8988T (cell line): ENCODE measurements around the gene NAPG.
"Not testable (repeated sequence)": the region's sequence is repeated elsewhere in the genome, so short reads cannot be mapped to it uniquely, and the experiment has no call there.

Experiments used
- DNase-seq: peaks from one replicate; pipeline ENCODE4 v3.0.0; 2011

The NAPG gene

DNA sequence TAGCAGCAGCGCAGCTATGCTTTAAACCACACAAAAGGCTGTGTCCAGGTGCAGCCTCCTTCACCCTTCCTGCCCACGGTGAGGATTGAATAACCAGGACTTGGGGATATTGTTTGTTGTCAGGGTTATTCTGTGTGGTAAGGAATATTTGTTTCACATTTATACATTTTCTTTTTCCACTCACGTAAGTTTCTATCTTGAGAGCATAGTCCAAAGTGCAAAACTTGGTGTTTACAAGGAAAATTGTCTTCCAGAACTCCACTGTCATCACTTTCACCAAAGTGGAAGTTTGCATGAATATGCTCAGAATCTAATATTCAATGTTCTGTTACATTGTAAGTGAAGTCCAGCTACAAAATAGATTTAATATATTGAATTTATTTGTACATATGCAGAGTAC, 26.4 kb downstream of the NAPG start:
- DNase-seq: no peak

- not testable (repeated sequence) for DNase-seq
Measured at GRCh38 chr18:10556251-10556650, 30.4 kb downstream of the NAPG start.

GRCh38 chr18:10557085-10557677, 31.4 kb downstream of the NAPG start:
- no peak for DNase-seq

GRCh38 chr18:10558243-10558966, 32.6 kb downstream of the NAPG start:
- DNase-seq: no peak

DNA sequence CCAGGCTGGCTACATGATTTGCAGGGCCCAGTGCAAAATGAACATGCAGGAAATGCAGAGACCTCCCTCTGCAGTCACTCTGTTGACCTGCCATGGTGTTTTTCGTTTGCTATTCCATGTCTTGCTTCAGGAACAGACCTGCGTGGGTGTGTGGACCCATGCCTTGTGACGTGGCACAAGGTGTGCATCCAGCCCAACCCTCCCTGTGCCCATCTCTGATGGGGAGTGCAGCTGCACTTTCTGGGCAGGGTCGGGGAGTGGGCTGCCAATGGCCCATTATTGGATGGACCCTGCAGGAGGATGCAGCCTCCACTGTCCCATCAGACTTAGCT, 33.1 kb downstream of the NAPG start:
- no peak for DNase-seq

DNA sequence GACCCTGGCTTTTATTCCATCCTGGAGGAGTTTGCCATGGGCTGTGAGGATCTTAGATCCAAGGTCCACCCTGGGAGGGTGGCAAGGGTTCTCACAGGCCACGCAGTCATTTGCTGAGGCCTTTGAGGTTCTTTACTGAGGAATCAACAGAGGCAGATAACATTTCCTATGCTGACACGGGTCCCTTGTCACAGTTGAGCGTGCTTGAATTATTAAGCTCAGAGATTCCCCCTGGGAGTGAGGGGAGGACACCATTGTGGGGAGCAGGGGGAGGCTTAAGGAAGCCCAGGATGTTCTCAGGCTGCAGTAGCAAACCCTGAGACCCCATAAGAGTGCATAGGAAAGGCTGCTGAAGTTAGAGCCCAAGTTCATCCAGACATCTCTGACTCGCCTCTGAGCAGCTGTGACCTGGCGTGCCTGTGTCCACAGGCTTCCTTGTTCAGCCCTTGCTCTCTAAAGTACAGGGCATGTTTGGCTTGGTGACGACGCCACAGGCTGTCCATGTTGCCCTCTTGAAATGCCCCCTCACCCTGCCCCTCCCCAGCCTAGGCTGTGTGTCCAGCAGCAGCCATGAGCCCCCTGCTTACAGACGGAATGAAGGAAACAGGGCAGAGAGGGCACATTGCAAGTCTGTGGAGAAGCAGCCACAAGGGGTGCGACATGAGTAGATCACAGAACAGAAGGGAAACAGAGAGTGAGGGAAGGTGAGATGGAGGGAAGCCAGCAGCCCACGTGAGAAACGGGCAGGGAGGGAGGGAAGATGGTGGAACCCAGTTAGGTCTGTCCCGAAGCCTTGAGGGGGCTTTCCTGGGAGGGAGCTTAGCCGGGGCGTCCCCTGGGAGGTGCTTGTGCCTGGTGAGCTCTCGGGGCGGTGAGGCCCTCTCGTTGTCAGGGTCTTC, 34.0 kb downstream of the NAPG start:
- no peak for DNase-seq

DNA sequence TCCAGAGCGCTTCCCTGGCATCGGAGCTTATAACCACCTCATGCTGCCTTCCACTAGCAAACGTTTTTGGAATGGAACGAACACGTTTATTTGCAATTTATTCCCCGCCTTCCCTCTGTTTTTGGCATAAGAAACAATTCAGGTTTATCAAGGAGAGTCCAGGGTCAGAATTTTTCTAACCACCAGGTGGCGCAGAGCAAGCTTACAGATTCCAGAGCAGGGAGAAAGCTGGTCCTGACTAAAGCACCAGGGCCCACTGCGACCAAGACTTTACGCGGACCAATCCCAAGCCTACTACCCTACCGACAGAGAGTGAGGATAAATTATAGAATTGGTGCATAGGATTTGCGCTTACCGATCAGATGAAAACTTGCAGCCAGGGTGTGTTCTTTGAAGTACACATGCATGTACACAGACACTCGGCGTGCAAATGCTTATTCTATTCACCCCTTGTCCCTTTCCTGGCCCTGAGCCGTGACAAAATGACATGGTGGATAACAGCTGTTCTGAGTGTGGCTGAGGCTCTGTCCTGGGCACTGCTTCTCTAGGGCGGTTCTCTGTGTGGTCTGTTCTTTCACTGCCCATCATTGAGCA, 34.7 kb downstream of the NAPG start:
- peak; percentile 58 for DNase-seq

DNA sequence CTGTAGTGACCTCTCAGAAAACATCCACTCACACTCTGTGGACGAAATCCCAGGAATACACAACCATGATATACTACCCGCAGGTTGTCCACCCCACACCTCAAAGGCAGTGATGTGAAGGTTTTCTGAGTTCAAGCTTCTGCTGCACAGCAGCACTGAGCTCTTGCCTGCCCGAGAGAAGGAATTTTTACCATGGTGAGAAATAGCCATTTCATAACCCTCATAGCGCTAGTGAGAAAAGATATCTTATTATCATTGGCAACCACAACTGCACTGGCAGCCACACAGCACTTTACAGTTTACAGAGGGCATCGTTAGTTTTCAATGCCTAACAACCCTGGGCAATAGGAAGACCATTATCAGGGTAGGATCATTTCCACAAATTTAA, 36.9 kb downstream of the NAPG start:
- DNase-seq: no peak

DNA sequence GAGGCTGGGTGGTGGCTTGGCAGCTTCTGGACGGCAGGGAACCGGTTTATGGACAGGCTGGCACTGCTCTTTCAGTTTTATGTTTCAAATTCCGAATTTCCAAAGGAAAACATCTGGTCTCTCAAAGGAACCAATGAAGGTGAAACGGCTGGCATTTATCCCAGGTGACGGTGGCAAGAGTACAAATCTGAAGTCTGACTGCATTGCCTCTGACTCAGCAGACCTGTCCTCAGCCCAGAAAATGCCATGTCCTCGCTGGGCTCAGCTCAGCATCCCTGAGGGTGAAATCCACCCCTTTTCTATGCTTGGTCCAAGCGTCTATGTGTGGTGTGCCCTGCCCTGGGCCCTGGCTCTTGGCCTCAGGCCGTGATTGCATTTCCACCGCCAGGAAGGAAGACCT, 38.1 kb downstream of the NAPG start:
- DNase-seq: no peak

- DNase-seq: no peak
Measured at GRCh38 chr18:10564975-10565773, 39.3 kb downstream of the NAPG start.

DNA sequence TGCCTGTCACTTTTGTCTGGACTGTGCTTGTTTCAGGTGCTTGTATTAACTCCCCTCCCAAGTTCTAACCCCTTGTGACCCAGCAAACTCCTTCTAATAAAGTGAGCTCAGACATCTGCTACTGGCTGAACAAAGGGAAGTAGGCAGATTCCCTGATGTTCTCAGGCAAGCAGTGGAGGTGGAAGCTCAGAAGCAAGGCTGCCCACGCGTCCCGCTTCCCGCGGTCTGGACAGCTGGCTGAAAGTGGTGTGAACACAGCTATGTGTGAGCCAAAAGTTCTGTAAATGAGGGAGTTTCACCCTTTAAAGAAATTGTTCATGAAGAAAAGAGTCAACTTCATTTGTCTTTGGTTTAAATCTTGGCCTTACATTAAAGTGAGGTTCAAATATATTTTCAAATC, 40.0 kb downstream of the NAPG start:
- DNase-seq: no peak

DNA sequence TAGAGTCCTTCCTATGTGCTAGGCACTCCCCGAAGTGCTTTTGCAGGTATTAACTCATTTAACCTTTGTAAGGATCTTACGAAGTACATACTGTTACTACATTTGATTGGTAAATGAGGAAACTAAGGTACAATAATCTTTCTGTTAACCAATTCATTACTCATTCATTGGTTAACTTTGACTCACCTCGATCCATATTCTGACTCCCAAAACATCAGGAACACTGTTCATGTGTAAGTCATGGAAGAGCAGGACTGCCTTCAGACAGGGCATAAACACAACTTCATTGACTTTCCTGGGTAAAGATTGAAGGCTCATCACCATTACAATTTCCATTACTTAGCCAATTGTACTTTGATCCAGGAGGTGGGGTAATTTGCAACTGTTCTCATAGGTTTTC, 40.6 kb downstream of the NAPG start:
- no peak for DNase-seq

- not testable (repeated sequence) for DNase-seq
Measured at GRCh38 chr18:10569941-10570340, 44.1 kb downstream of the NAPG start.

GRCh38 chr18:10570622-10571021, 44.8 kb downstream of the NAPG start:
- DNase-seq: no peak

- DNase-seq: no peak
Measured at GRCh38 chr18:10571537-10571936, 45.7 kb downstream of the NAPG start.

- not testable (repeated sequence) for DNase-seq
Measured at GRCh38 chr18:10573261-10573660, 47.4 kb downstream of the NAPG start.

GRCh38 chr18:10574412-10574811, 48.6 kb downstream of the NAPG start:
- DNase-seq: not testable (repeated sequence)

DNA sequence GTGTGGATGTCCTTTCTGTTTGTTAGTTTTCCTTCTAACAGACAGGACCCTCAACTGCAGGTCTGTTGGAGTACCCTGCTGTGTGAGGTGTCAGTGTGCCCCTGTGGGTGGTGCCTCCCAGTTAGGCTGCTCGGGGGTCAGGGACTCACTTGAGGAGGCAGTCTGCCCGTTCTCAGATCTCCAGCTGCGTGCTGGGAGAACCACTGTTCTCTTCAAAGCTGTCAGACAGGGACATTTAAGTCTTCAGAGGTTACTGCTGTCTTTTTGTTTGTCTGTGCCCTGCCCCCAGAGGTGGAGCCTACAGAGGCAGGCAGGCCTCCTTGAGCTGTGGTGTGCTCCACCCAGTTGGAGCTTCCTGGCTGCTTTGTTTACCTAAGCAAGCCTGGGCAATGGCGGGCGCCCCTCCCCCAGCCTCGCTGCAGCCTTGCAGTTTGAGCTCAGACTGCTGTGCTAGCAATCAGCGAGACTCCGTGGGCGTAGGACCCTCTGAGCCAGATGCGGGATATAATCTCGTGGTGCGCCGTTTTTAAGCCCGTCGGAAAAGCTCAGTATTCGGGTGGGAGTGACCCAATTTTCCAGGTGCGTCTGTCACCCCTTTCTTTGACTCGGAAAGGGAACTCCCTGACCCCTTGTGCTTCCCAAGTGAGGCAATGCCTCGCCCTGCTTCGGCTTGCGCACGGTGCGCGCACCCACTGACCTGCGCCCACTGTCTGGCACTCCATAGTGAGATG, 52.2 kb downstream of the NAPG start:
- not testable (repeated sequence) for DNase-seq

GRCh38 chr18:10578573-10578899, 52.7 kb downstream of the NAPG start:
- DNase-seq: not testable (repeated sequence)

GRCh38 chr18:10579079-10579867, 53.4 kb downstream of the NAPG start:
- no peak for DNase-seq

GRCh38 chr18:10580215-10580614, 54.4 kb downstream of the NAPG start:
- DNase-seq: no peak
